ENCODE measurements around the gene BMPR1A.

DNA sequence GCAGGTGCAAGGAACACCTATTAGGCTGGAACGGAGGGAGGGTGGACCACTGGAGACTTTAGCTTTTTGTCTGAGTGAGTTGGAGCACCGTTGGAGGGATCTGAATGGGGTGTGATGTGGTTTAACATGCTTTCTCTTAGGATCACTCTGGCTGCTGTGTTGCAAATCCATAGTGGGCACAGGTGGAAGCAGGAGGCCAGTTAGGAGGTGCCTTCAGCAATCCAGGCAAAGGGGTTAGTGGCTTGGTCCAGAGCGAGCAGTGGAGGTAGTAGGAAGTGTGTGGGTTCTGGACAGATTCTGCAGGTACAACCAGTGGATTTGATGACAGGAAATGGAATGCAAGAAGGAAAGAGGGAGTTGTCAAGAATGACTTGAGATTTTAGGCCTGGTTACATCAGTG lies 106.0 kb downstream of the BMPR1A start:
- TF ChIP-seq, protein P1, sequence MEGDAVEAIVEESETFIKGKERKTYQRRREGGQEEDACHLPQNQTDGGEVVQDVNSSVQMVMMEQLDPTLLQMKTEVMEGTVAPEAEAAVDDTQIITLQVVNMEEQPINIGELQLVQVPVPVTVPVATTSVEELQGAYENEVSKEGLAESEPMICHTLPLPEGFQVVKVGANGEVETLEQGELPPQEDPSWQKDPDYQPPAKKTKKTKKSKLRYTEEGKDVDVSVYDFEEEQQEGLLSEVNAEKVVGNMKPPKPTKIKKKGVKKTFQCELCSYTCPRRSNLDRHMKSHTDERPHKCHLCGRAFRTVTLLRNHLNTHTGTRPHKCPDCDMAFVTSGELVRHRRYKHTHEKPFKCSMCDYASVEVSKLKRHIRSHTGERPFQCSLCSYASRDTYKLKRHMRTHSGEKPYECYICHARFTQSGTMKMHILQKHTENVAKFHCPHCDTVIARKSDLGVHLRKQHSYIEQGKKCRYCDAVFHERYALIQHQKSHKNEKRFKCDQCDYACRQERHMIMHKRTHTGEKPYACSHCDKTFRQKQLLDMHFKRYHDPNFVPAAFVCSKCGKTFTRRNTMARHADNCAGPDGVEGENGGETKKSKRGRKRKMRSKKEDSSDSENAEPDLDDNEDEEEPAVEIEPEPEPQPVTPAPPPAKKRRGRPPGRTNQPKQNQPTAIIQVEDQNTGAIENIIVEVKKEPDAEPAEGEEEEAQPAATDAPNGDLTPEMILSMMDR (CRISPR knock-in tag; IDR thresholded peaks at IDR 0.05) = no peak
- TF ChIP-seq ZNF672 (CRISPR knock-in tag; IDR thresholded peaks at IDR 0.05) (no peak), NCOA2 (CRISPR knock-in tag; IDR thresholded peaks at IDR 0.05) (no peak), KAT7 (CRISPR knock-in tag; IDR thresholded peaks at IDR 0.05; ENCODE audit: borderline replicate concordance) (no peak), ZBTB8A (CRISPR knock-in tag; IDR thresholded peaks at IDR 0.05; ENCODE audit: borderline replicate concordance, low read depth) (no peak), RARG (CRISPR knock-in tag; IDR thresholded peaks at IDR 0.05; ENCODE audit: low read depth) (no peak), ZNF777 (CRISPR knock-in tag; IDR thresholded peaks at IDR 0.05) (no peak), SETDB1 (CRISPR knock-in tag; IDR thresholded peaks at IDR 0.05; ENCODE audit: borderline replicate concordance) (no peak), KLF11 (CRISPR knock-in tag; IDR thresholded peaks at IDR 0.05) (no peak)
- TF ChIP-seq, protein P2, sequence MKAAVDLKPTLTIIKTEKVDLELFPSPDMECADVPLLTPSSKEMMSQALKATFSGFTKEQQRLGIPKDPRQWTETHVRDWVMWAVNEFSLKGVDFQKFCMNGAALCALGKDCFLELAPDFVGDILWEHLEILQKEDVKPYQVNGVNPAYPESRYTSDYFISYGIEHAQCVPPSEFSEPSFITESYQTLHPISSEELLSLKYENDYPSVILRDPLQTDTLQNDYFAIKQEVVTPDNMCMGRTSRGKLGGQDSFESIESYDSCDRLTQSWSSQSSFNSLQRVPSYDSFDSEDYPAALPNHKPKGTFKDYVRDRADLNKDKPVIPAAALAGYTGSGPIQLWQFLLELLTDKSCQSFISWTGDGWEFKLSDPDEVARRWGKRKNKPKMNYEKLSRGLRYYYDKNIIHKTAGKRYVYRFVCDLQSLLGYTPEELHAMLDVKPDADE (CRISPR knock-in tag; IDR thresholded peaks at IDR 0.05) = no peak
- TF ChIP-seq, protein P3, sequence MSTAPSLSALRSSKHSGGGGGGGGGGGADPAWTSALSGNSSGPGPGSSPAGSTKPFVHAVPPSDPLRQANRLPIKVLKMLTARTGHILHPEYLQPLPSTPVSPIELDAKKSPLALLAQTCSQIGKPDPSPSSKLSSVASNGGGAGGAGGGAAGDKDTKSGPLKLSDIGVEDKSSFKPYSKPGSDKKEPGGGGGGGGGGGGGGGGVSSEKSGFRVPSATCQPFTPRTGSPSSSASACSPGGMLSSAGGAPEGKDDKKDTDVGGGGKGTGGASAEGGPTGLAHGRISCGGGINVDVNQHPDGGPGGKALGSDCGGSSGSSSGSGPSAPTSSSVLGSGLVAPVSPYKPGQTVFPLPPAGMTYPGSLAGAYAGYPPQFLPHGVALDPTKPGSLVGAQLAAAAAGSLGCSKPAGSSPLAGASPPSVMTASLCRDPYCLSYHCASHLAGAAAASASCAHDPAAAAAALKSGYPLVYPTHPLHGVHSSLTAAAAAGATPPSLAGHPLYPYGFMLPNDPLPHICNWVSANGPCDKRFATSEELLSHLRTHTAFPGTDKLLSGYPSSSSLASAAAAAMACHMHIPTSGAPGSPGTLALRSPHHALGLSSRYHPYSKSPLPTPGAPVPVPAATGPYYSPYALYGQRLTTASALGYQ (CRISPR knock-in tag; IDR thresholded peaks at IDR 0.05) = no peak
- TF ChIP-seq, protein P4, sequence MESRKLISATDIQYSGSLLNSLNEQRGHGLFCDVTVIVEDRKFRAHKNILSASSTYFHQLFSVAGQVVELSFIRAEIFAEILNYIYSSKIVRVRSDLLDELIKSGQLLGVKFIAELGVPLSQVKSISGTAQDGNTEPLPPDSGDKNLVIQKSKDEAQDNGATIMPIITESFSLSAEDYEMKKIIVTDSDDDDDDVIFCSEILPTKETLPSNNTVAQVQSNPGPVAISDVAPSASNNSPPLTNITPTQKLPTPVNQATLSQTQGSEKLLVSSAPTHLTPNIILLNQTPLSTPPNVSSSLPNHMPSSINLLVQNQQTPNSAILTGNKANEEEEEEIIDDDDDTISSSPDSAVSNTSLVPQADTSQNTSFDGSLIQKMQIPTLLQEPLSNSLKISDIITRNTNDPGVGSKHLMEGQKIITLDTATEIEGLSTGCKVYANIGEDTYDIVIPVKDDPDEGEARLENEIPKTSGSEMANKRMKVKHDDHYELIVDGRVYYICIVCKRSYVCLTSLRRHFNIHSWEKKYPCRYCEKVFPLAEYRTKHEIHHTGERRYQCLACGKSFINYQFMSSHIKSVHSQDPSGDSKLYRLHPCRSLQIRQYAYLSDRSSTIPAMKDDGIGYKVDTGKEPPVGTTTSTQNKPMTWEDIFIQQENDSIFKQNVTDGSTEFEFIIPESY (CRISPR knock-in tag; IDR thresholded peaks at IDR 0.05) = no peak
- TF ChIP-seq, protein P5, sequence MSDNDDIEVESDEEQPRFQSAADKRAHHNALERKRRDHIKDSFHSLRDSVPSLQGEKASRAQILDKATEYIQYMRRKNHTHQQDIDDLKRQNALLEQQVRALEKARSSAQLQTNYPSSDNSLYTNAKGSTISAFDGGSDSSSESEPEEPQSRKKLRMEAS (IDR thresholded peaks at IDR 0.05) = no peak

Data from HepG2 (cell line).